Muscle of leg (tissue), 11 donors: ENCODE measurements around the gene TLE3. TPM values are rescaled to one million over a fixed set of nuclear protein-coding genes. Genes with fewer than 3 reads are reported as not detected.

Experiments
- DNase-seq: peaks from one replicate; pipeline ENCODE4 v3.0.0; 2013
- H3K27ac ChIP-seq: one replicate; pipeline ENCODE4 v1.5.1; 2013; ENCODE audit warnings: mild to moderate bottlenecking, low read length, control low read depth
- H3K27me3 ChIP-seq: one replicate; pipeline ENCODE4 v1.6.1; 2013; ENCODE audit warnings: low read length; ENCODE audit not compliant: control insufficient read depth, insufficient read depth
- H3K36me3 ChIP-seq: one replicate; pipeline ENCODE4 v1.6.1; 2013; ENCODE audit warnings: low read length; ENCODE audit not compliant: control insufficient read depth, insufficient read depth
- H3K4me1 ChIP-seq: one replicate; pipeline ENCODE4 v1.6.1; 2013; ENCODE audit warnings: low read length; ENCODE audit not compliant: control insufficient read depth, insufficient read depth
- H3K4me3 ChIP-seq: one replicate; pipeline ENCODE4 v1.5.1; 2013; ENCODE audit warnings: low read length, control low read depth
- H3K9me3 ChIP-seq: replicated peaks from 2 replicates; pipeline ENCODE4 v1.6.1; 2013; ENCODE audit warnings: low read depth, low read length; ENCODE audit not compliant: control insufficient read depth
- WGBS: methylation state at CpG from one replicate; pipeline ENCODE4 v1.1.5; 2013; ENCODE audit warnings: missing lambda C conversion rate; ENCODE audit not compliant: insufficient coverage; 5-methylcytosine and 5-hydroxymethylcytosine counted together
- polyA plus RNA-seq, 8 donors: library from polyadenylated mRNA; unstranded; fragments of 120-200 nt; gene quantifications; one replicate each; pipeline versions ENCODE4 v1.2.1 to v1.2.3, GENCODE V29; 2013; ENCODE audit warnings: inconsistent platforms in 1 of 8, low replicate concordance in 1 of 8; ENCODE audit not compliant: insufficient read length in 8 of 8, insufficient read depth in 1 of 8
- total RNA-seq: library from RNA; stranded (reverse); fragments of 120-200 nt; gene quantifications from one replicate; pipeline ENCODE4 v1.2.4, GENCODE V29; 2013

Gene TLE3
- total and polyA plus RNA-seq, 9 donors: 18.6 to 35.6 (median 28.9) TPM

- H3K27me3 ChIP-seq: peaks cover 33% of the 10 kb centered on the region
- DNase-seq: peak; percentile 71
- H3K4me3 ChIP-seq: no peak overlapping the region
- WGBS: 25% methylated on average over 26 of the region's 35 CpGs
- no peak overlapping the region for H3K27ac ChIP-seq
- no peaks in the 10 kb centered on the region for H3K36me3 ChIP-seq
- H3K4me1 ChIP-seq: peaks cover 50% of the 10 kb centered on the region
- no peaks in the 10 kb centered on the region for H3K9me3 ChIP-seq
Measured at GRCh38 chr15:70033529-70034140, 64.1 kb downstream of the TLE3 start.

GRCh38 chr15:70033109-70033508 is 64.6 kb downstream of the TLE3 start:
- H3K27ac ChIP-seq: no peak overlapping the region
- WGBS: 49% methylated on average over 3 of the region's 10 CpGs
- peaks cover 33% of the 10 kb centered on the region for H3K27me3 ChIP-seq
- no peak overlapping the region for H3K4me3 ChIP-seq
- H3K4me1 ChIP-seq: peaks cover 54% of the 10 kb centered on the region
- no peak for DNase-seq
- no peaks in the 10 kb centered on the region for H3K36me3 ChIP-seq
- H3K9me3 ChIP-seq: no peaks in the 10 kb centered on the region

GRCh38 chr15:70032509-70032908 is 65.2 kb downstream of the TLE3 start:
- WGBS: 81% methylated on average over 2 of the region's 2 CpGs

GRCh38 chr15:70031713-70032112 is 66.0 kb downstream of the TLE3 start:
- Histone ChIP-seq H3K4me3 (no peak overlapping the region), H3K4me1 (peaks cover 54% of the 10 kb centered on the region), H3K27me3 (peaks cover 33% of the 10 kb centered on the region), H3K27ac (no peak overlapping the region), H3K9me3 (no peaks in the 10 kb centered on the region), H3K36me3 (no peaks in the 10 kb centered on the region)
- WGBS: no CpG with 5 or more reads among the region's 2 CpGs
- DNase-seq: no peak

More at GRCh38 chr15:70032509-70032908, 65.2 kb downstream of the TLE3 start:
- peaks cover 54% of the 10 kb centered on the region for H3K4me1 ChIP-seq
- H3K36me3 ChIP-seq: no peaks in the 10 kb centered on the region
- no peak overlapping the region for H3K27ac ChIP-seq
- no peak overlapping the region for H3K4me3 ChIP-seq
- peaks cover 33% of the 10 kb centered on the region for H3K27me3 ChIP-seq
- no peaks in the 10 kb centered on the region for H3K9me3 ChIP-seq
- DNase-seq: no peak

- peaks cover 56% of the 10 kb centered on the region for H3K4me1 ChIP-seq
- WGBS: 92% methylated on average over 2 of the region's 5 CpGs
- H3K4me3 ChIP-seq: no peak overlapping the region
- H3K27me3 ChIP-seq: peaks cover 33% of the 10 kb centered on the region
- no peaks in the 10 kb centered on the region for H3K36me3 ChIP-seq
- H3K27ac ChIP-seq: no peak overlapping the region
- DNase-seq: no peak
- no peaks in the 10 kb centered on the region for H3K9me3 ChIP-seq
Measured at GRCh38 chr15:70031261-70031660, 66.5 kb downstream of the TLE3 start.

DNA sequence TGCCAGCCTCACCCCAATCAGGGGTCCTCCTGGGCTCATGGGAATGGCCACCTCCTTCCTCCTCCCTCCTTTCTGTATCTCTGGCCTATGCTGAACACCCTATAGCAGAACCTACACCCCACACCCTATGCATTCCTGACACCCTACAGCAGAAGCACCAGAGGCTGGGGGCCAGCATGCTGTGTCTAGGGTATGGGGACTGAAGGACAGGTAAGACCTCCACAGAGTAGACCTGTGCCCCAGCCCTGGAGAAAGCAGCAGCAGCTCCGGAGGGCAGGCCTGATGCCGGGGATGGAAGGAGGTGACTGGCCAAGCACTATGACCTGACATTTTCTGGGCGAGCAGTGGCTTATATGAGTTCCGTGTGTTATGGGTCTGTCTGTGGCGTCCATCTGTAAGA is 66.9 kb downstream of the TLE3 start:
- no peak for DNase-seq
- Histone ChIP-seq H3K4me3 (no peak overlapping the region), H3K9me3 (no peaks in the 10 kb centered on the region), H3K4me1 (peaks cover 60% of the 10 kb centered on the region), H3K27ac (no peak overlapping the region), H3K36me3 (no peaks in the 10 kb centered on the region), H3K27me3 (peaks cover 31% of the 10 kb centered on the region)
- WGBS: 84% methylated on average over 5 of the region's 5 CpGs

DNA sequence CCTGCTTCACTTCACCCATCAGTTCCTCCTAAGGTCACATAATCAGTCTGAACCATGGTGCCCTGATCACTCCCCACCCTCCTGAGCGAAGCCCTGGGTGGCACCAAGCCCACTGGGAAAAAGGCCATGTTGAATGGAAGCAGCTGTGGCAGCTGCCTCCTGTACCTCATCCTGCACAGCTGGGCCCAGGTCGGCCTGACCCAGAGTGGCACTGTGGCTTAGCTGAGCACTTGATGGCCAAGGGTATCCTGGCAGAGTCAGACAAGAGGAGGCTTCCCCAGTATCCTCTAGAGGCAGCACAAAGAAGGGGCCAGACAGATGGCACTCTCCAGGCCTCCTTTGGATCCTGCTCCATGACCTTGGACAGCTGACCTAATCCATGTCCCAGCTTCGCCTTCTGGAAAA is 68.4 kb downstream of the TLE3 start:
- Histone ChIP-seq H3K27me3 (peaks cover 33% of the 10 kb centered on the region), H3K36me3 (no peaks in the 10 kb centered on the region), H3K9me3 (no peaks in the 10 kb centered on the region), H3K4me1 (peaks cover 73% of the 10 kb centered on the region), H3K4me3 (no peak overlapping the region), H3K27ac (no peak overlapping the region)
- peak; percentile 72 for DNase-seq
- WGBS: 84% methylated on average over 3 of the region's 3 CpGs

DNA sequence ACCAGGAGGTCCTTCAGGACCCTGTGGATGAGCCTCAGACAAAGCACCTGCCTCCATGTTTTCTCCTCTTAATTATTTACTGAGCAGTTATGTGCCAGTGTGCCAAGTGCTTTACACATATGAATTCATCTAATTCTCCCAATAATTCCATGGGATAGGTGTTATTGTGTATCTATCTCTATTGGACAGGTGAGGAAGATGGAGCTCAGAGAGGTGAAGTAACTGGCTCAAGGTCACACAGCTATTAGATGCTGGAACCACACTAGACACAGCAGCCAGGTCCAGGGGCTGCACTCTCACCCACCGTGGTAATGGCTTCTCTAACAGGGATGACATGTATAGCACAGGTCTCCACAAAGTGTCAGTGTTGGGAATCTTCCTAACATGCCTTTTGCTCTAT is 70.2 kb downstream of the TLE3 start:
- H3K4me1 ChIP-seq: peaks cover 73% of the 10 kb centered on the region
- H3K36me3 ChIP-seq: no peaks in the 10 kb centered on the region
- H3K27me3 ChIP-seq: peaks cover 22% of the 10 kb centered on the region
- H3K27ac ChIP-seq: no peak overlapping the region
- no peak overlapping the region for H3K4me3 ChIP-seq
- WGBS: 67% methylated on average over 1 of the region's 1 CpG
- no peaks in the 10 kb centered on the region for H3K9me3 ChIP-seq
- DNase-seq: no peak

- Histone ChIP-seq H3K4me3 (no peak overlapping the region), H3K27me3 (peaks cover 19% of the 10 kb centered on the region), H3K27ac (no peak overlapping the region), H3K9me3 (no peaks in the 10 kb centered on the region), H3K4me1 (peaks cover 71% of the 10 kb centered on the region), H3K36me3 (no peaks in the 10 kb centered on the region)
- WGBS: 69% methylated on average over 4 of the region's 5 CpGs
- no peak for DNase-seq
Measured at GRCh38 chr15:70026991-70027390, 70.7 kb downstream of the TLE3 start.

DNA sequence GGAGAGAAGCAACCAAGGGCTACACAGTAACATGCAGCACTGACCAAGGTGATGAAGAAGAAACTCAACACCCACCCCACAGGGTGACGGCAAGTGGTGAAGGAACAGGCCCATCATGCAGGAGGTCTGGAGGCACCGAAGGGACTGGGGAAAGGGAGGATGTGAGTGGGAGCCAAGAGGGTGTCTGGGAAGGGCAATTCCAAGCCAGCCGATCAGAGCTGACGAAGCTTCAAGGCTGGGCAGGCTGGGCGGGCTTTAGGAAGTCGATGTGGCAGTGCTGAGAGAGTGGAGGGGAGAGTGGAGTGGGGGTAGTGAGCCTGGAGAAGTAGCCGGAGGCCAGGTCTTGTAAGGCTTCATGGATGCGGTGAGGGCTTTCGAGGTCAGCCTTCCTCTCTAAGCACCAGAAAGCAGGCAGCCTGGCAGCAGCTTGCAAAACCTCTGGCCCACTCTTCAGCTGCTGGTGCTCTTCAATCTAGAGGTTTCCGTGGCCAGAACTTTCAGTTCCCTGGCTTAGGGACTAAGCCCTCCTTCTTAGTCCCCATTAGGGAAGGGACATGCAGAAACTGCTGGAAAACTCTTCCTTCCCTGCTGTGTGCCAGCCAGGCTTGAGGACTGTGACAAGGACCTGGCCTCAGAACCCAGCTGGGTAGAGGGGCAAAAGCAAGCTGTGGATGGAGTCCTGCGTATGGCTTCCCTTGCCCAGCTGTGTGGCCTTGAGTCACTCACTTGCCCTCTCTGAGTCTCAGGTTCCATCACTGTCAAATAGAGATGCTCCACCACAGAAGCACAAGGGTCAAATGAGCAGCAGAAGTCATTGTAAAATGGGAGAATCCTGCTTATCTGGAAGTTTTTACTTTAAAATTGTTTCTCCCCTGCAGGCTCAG is 72.1 kb downstream of the TLE3 start:
- Histone ChIP-seq H3K27me3 (peaks cover 17% of the 10 kb centered on the region), H3K36me3 (no peaks in the 10 kb centered on the region), H3K4me1 (peaks cover 63% of the 10 kb centered on the region), H3K4me3 (no peak overlapping the region), H3K27ac (no peak overlapping the region), H3K9me3 (no peaks in the 10 kb centered on the region)
- 55% methylated on average over 8 of the region's 11 CpGs for WGBS
- DNase-seq: peak; percentile 85
